HG02571 (cell line): ENCODE results near the gene GNG13.

ENCODE experiments used
- ATAC-seq: cut with Tn5 transposase; IDR thresholded peaks from one replicate; pipeline ENCODE4 v1.9.1; 2021; ENCODE audit warnings: mild to moderate bottlenecking, moderate library complexity; ENCODE audit not compliant: unreplicated experiment

Gene GNG13

GRCh38 chr16:815861-816260 lies 15.3 kb upstream of the GNG13 start:
- no peak for ATAC-seq

- ATAC-seq = no peak
Observed at GRCh38 chr16:814974-815373, 14.4 kb upstream of the GNG13 start.

GRCh38 chr16:813916-814412 lies 13.4 kb upstream of the GNG13 start:
- ATAC-seq = no peak

- no peak for ATAC-seq
Observed at GRCh38 chr16:813204-813915, 12.8 kb upstream of the GNG13 start.

- ATAC-seq = no peak
Observed at GRCh38 chr16:808085-808386, 7.5 kb upstream of the GNG13 start.

- ATAC-seq = peak; percentile 85
Observed at GRCh38 chr16:807347-808084, 7.0 kb upstream of the GNG13 start.

GRCh38 chr16:805474-805873 lies 4.9 kb upstream of the GNG13 start:
- no peak for ATAC-seq

- no peak for ATAC-seq
Observed at GRCh38 chr16:804193-805048, 3.9 kb upstream of the GNG13 start.

GRCh38 chr16:803754-804080 lies 3.2 kb upstream of the GNG13 start:
- no peak for ATAC-seq

- no peak for ATAC-seq
Observed at GRCh38 chr16:802914-803753, 2.6 kb upstream of the GNG13 start.

- no peak for ATAC-seq
Observed at GRCh38 chr16:802461-802860, 1.9 kb upstream of the GNG13 start.

GRCh38 chr16:801584-802363 lies 1.2 kb upstream of the GNG13 start:
- no peak for ATAC-seq

- ATAC-seq = no peak
Observed at GRCh38 chr16:800834-801511, 439 bp upstream of the GNG13 start.

GRCh38 chr16:799111-799947 lies 1.2 kb downstream of the GNG13 start:
- no peak for ATAC-seq

- ATAC-seq = no peak
Observed at GRCh38 chr16:798666-799065, 1.9 kb downstream of the GNG13 start.

GRCh38 chr16:797686-798085 lies 2.8 kb downstream of the GNG13 start:
- no peak for ATAC-seq

GRCh38 chr16:797120-797420 lies 3.5 kb downstream of the GNG13 start:
- no peak for ATAC-seq

- no peak for ATAC-seq
Observed at GRCh38 chr16:796296-797119, 4.0 kb downstream of the GNG13 start.
